Fibroblast of lung (primary cell): ENCODE data around the gene CRNN. TPM values are rescaled to one million over a fixed set of nuclear protein-coding genes. Genes with fewer than 3 reads are reported as not detected.

Experiments used
- DNase-seq, 2 donors: peaks; one replicate each; pipeline versions ENCODE4 v3.0.0 to v3.0.0-alpha.2; 2010; ENCODE audit warnings: low read depth in 2 of 2
- H2AFZ ChIP-seq: 2 replicates; pipeline ENCODE4 v1.5.1; 2012; ENCODE audit warnings: low read length, control low read depth, inconsistent platforms
- H3K27ac ChIP-seq: 2 replicates; pipeline ENCODE4 v1.5.1; 2011; ENCODE audit warnings: low read length, control low read depth; ENCODE audit not compliant: insufficient read depth
- H3K27me3 ChIP-seq: 2 replicates; pipeline ENCODE4 v1.5.1; 2011; ENCODE audit warnings: mild to moderate bottlenecking, low read length; ENCODE audit not compliant: control insufficient read depth, insufficient read depth
- H3K36me3 ChIP-seq: 2 replicates; pipeline ENCODE4 v1.5.1; 2011; ENCODE audit warnings: low read length; ENCODE audit not compliant: control insufficient read depth, insufficient read depth
- H3K4me1 ChIP-seq: 2 replicates; pipeline ENCODE4 v1.5.1; 2011; ENCODE audit warnings: low read length; ENCODE audit not compliant: control insufficient read depth, insufficient read depth; ENCODE audit errors: extremely low read depth
- H3K4me2 ChIP-seq: 2 replicates; pipeline ENCODE4 v1.5.1; 2011; ENCODE audit warnings: low read length, control low read depth; ENCODE audit not compliant: insufficient read depth; ENCODE audit errors: extremely low read depth
- H3K4me3 ChIP-seq, 4 experiments: fragments of 200-600 bp in 1 of 4; sonication (generic) in 1 of 4; replicated peaks in 1 of 4; 2 replicates each; pipeline ENCODE4 v1.5.1; 2011 to 2016; ENCODE audit warnings: low read length in 4 of 4, low read depth in 3 of 4, mild to moderate bottlenecking in 3 of 4, control low read depth in 2 of 4, inconsistent platforms in 1 of 4, mixed read lengths in 1 of 4; ENCODE audit not compliant: insufficient read depth in 1 of 4; ENCODE audit errors: control extremely low read depth in 1 of 4
- H3K79me2 ChIP-seq: 2 replicates; pipeline ENCODE4 v1.5.1; 2012; ENCODE audit warnings: mild to moderate bottlenecking, low read length, inconsistent platforms; ENCODE audit not compliant: control insufficient read depth, insufficient read depth
- H3K9ac ChIP-seq: 2 replicates; pipeline ENCODE4 v1.5.1; 2011; ENCODE audit warnings: mild to moderate bottlenecking, low read length, control low read depth; ENCODE audit not compliant: insufficient read depth
- H3K9me3 ChIP-seq: 2 replicates; pipeline ENCODE4 v1.5.1; 2012; ENCODE audit warnings: low read depth, low read length; ENCODE audit not compliant: control insufficient read depth, insufficient read depth
- H4K20me1 ChIP-seq: 2 replicates; pipeline ENCODE4 v1.5.1; 2011; ENCODE audit warnings: low read length; ENCODE audit not compliant: control insufficient read depth, insufficient read depth; ENCODE audit errors: extremely low read depth
- CTCF ChIP-seq, 2 donors: IDR thresholded peaks in 1 of 2; conservative IDR thresholded peaks in 1 of 2; 1 replicate in 1 of 2; 2 replicates in 1 of 2; pipeline ENCODE4 v1.5.1; 2011 to 2012; ENCODE audit warnings: low read length in 2 of 2, control low read depth in 1 of 2, inconsistent platforms in 1 of 2, low read depth in 1 of 2, mild to moderate bottlenecking in 1 of 2
- EZH2 ChIP-seq: IDR thresholded peaks from 2 replicates; pipeline ENCODE4 v1.5.1; 2012; ENCODE audit warnings: low read length, control low read depth, mild to moderate bottlenecking; ENCODE audit errors: missing control alignments
- polyA plus RNA-seq, 2 donors: library from polyadenylated mRNA; depleted of rRNA in 1 of 2; stranded (reverse) in 1 of 2; unstranded in 1 of 2; fragments of >200 nt; gene quantifications; 2 replicates each; pipeline ENCODE4 v1.2.1, GENCODE V29; 2011 to 2012; ENCODE audit warnings: missing spikeins in 1 of 2
- total RNA-seq: library from RNA; depleted of rRNA; stranded (reverse); fragments of >200 nt; gene quantifications from 2 replicates; pipeline ENCODE4 v1.2.1, GENCODE V29; 2014

CRNN gene
- total and polyA plus RNA-seq, 2 donors (not counting 1 experiment from before 2014, with no cell fraction given): not detected

- no peaks in the 10 kb centered on the region for H3K27me3 ChIP-seq
- no peak overlapping the region for H3K27ac ChIP-seq
- no peak overlapping the region for H3K4me3 ChIP-seq
- H3K4me2 ChIP-seq: no peak overlapping the region
- H3K9me3 ChIP-seq: no peaks in the 10 kb centered on the region
- DNase-seq: peak; percentile 8 to 45
- H2AFZ ChIP-seq: no peak overlapping the region
- H3K4me1 ChIP-seq: no peaks in the 10 kb centered on the region
- H3K9ac ChIP-seq: no peak overlapping the region
- H3K36me3 ChIP-seq: no peaks in the 10 kb centered on the region
- no peak for TF ChIP-seq CTCF (conservative IDR thresholded peaks at IDR 0.05 in 1 of 2, IDR thresholded peaks at IDR 0.05 in 1 of 2; ENCODE audit: low read depth in 1 of 2, low read length in 2 of 2)
- no peaks in the 10 kb centered on the region for H3K79me2 ChIP-seq
- no peaks in the 10 kb centered on the region for H4K20me1 ChIP-seq
Measured at GRCh38 chr1:152442765-152443164, 28.7 kb upstream of the CRNN start.

- H2AFZ ChIP-seq: no peak overlapping the region
Measured at GRCh38 chr1:152442301-152442700, 28.2 kb upstream of the CRNN start.

GRCh38 chr1:152441756-152442155, 27.7 kb upstream of the CRNN start:
- H3K36me3 ChIP-seq: no peaks in the 10 kb centered on the region
- H4K20me1 ChIP-seq: no peaks in the 10 kb centered on the region
- no peak overlapping the region for H3K27ac ChIP-seq
- H3K79me2 ChIP-seq: no peaks in the 10 kb centered on the region
- H3K4me1 ChIP-seq: no peaks in the 10 kb centered on the region
- no peaks in the 10 kb centered on the region for H3K9me3 ChIP-seq
- no peaks in the 10 kb centered on the region for H3K27me3 ChIP-seq
- H3K4me3 ChIP-seq: no peak overlapping the region
- H3K4me2 ChIP-seq: no peak overlapping the region
- no peak overlapping the region for H3K9ac ChIP-seq
- no peak for DNase-seq
- TF ChIP-seq EZH2 (no peak), CTCF (conservative IDR thresholded peaks at IDR 0.05 in 1 of 2, IDR thresholded peaks at IDR 0.05 in 1 of 2; ENCODE audit: low read depth in 1 of 2, low read length in 2 of 2) (no peak)
- H2AFZ ChIP-seq: no peak overlapping the region

More at GRCh38 chr1:152442301-152442700, 28.2 kb upstream of the CRNN start:
- Histone ChIP-seq H3K9me3 (no peaks in the 10 kb centered on the region), H3K27me3 (no peaks in the 10 kb centered on the region), H3K27ac (no peak overlapping the region), H3K4me3 (no peak overlapping the region), H3K9ac (no peak overlapping the region), H3K4me2 (no peak overlapping the region), H3K36me3 (no peaks in the 10 kb centered on the region), H4K20me1 (no peaks in the 10 kb centered on the region), H3K4me1 (no peaks in the 10 kb centered on the region), H3K79me2 (no peaks in the 10 kb centered on the region)
- TF ChIP-seq CTCF (conservative IDR thresholded peaks at IDR 0.05 in 1 of 2, IDR thresholded peaks at IDR 0.05 in 1 of 2; ENCODE audit: low read depth in 1 of 2, low read length in 2 of 2): no peak
- DNase-seq: no peak
